Transverse colon (tissue), 4 donors: ENCODE results near the gene ERGIC1.

Experiments used
- EP300 ChIP-seq: sonication (generic); formaldehyde crosslinking; IDR thresholded peaks from one replicate; pipeline ENCODE4 v1.6.1; 2017; ENCODE audit warnings: antibody characterized with exemption, low read depth
- POLR2A ChIP-seq: fragments of 450-650 bp; IDR thresholded peaks from one replicate; pipeline ENCODE4 v1.6.1; 2016; ENCODE audit warnings: antibody characterized with exemption, mild to moderate bottlenecking, moderate library complexity
- POLR2AphosphoS5 ChIP-seq, 3 donors: sonication (generic); formaldehyde crosslinking; IDR thresholded peaks; one replicate each; pipeline ENCODE4 v1.6.1; 2016; ENCODE audit warnings: antibody characterized with exemption in 3 of 3
- TF ChIP-seq, protein P1 (sequence below), 5 experiments: fragments of 200-600 bp in 3 of 5; fragments of 450-650 bp in 2 of 5; sonication (generic) in 3 of 5; IDR thresholded peaks; 1 replicate in 2 of 5; 2 replicates in 3 of 5; pipeline ENCODE4 v1.5.1; 2016 to 2017; ENCODE audit warnings: antibody characterized with exemption in 5 of 5, inconsistent platforms in 3 of 5, mild to moderate bottlenecking in 2 of 5, moderate library complexity in 1 of 5

DNA sequence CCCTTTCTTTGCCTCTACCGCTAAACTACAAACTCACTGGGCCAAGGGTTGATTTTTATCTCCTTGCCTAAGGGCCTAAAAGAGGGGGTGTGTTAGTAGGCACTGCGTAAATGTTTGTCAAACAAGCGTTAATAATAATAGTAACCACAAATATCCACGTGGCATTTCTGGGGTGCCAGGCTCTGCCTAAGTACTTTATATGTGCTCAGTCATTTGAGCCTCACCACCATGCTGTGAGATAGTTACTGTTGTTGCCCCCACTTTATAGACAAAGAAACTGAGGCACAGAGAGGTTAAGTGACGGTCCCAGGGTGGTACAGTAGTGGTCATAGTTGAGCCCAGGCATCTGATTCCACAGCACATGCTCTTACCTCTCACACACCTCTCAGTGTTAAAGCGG, 52.4 kb downstream of the ERGIC1 start:
- TF ChIP-seq EP300 (no peak), POLR2AphosphoS5 (IDR thresholded peaks at IDR 0.05) (no peak), POLR2A (no peak)
- TF ChIP-seq, protein P1, sequence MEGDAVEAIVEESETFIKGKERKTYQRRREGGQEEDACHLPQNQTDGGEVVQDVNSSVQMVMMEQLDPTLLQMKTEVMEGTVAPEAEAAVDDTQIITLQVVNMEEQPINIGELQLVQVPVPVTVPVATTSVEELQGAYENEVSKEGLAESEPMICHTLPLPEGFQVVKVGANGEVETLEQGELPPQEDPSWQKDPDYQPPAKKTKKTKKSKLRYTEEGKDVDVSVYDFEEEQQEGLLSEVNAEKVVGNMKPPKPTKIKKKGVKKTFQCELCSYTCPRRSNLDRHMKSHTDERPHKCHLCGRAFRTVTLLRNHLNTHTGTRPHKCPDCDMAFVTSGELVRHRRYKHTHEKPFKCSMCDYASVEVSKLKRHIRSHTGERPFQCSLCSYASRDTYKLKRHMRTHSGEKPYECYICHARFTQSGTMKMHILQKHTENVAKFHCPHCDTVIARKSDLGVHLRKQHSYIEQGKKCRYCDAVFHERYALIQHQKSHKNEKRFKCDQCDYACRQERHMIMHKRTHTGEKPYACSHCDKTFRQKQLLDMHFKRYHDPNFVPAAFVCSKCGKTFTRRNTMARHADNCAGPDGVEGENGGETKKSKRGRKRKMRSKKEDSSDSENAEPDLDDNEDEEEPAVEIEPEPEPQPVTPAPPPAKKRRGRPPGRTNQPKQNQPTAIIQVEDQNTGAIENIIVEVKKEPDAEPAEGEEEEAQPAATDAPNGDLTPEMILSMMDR (IDR thresholded peaks at IDR 0.05): no peak
